Activated effector memory CD4-positive, alpha-beta T cell treated with anti-CD3 and anti-CD28 coated beads, Interleukin-2, amount 50 U/mL, for 16 hours (primary cell): ENCODE measurements around the gene WDFY1.
A peak's percentile ranks its signal among the peaks of the same experiment; 100 is the strongest.

Experiments
- DNase-seq: peaks from one replicate; pipeline ENCODE4 v3.0.0-alpha.2; 2020

Gene WDFY1

DNA sequence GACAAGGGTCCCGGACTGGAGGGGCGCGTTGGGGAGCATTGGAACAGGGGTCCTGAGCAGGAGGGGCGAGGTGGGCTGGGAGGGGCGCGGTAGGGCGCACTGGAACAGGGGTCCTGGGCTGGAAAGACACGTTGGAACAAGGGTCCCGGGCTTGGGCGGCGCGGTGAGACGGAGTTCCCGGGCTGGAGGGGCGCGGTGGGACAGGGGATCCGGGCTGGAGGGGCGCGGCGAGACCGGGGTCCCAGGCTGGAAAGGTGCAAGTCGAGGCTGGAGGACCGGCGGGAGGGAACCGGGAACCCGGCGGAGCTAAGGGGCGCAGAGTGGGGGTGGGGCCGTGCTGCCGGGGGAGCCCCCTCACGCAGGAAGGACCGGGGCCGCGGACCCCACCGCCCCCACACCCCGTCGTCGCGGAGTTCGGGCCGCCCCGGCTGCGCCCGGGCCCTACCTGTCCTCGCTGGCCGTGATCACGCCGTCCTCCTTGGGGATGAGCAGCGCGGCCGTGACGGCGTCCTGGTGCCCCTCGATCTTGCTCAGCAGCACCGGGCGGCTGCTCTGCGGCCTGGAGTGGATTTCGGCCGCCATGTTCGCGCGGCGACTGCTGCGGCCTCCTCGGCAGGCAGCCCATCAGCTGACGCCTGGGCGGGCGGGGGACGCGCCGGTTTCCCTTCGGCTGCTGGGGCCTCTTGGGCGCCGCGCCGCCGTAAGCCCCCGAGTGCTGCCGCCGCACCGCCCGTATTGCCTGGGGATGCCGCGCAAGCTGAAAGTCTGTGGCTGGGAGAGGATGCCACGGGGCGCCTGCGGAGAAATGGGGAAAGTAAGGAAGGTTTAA, at the start of gene WDFY1:
Gene WDFY1 (minus strand): TSS at position 633 of the 829 bp plus-strand sequence. CDS start 51 bp downstream, at position 582.
- peak; percentile 93 for DNase-seq

- no peak for DNase-seq
These were observed 49.5 kb upstream of the WDFY1 start for GRCh38 chr2:223994562-223995162.

GRCh38 chr2:223993634-223994232, 48.6 kb upstream of the WDFY1 start:
- DNase-seq = peak; percentile 77

- no peak for DNase-seq
These were observed 46.5 kb upstream of the WDFY1 start for GRCh38 chr2:223991611-223992010.

- DNase-seq = no peak
These were observed 44.7 kb upstream of the WDFY1 start for GRCh38 chr2:223989856-223990232.

GRCh38 chr2:223989206-223989855, 44.2 kb upstream of the WDFY1 start:
- no peak for DNase-seq

GRCh38 chr2:223981241-223981640, 36.1 kb upstream of the WDFY1 start:
- no peak for DNase-seq

DNA sequence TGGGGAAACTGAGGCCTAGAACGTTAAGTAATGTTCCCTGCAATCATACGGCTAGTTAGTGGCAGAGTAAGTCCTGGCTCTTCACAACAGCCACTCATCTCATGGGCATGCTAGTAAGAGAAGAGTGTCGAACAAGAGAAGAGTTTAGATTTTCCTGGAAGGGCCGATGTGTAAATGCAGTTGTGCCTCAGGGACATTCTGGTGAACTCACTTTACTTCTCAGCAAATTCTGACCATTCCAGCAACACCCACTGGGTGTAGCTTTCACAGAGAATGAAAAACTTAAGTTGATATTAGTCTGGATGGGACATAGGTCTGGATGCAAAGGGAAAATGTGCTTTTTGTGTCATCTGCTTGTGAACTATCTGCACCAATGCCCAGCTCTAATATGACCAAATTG, 35.7 kb upstream of the WDFY1 start:
- no peak for DNase-seq

- no peak for DNase-seq
These were observed 35.2 kb upstream of the WDFY1 start for GRCh38 chr2:223980397-223980735.

DNA sequence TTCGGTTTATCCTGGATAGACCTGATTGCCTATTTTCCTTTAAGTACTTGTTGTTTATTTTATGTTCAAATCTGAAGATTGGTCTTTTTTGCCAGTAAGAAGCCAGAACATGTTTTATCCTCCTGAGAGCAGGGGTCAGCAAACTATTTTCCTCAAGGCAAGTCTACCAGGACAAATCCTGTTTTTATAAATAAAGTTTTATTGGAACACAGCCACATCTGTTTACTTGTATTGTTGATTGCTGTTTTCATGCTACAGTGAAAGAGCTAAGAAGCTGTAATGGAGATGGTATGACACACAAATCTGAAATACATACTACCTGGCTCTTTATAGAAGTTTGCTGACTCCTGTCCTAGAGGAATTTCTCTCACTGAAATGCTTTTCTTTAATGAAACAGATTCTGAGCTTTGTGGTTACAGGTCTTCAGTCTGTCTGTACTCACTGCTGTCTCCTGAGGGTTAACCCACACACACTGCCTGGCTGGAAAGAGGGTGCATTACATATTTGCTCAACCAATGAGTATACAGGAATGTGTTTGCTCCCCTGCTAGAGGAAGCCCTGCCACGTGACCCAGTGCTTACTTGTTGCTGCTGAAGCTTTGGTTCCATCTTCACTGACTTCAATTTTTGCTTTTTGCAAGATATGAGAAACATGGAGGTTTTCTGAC, 34.7 kb upstream of the WDFY1 start:
- no peak for DNase-seq

- DNase-seq = no peak
These were observed 33.3 kb upstream of the WDFY1 start for GRCh38 chr2:223978451-223978850.

DNA sequence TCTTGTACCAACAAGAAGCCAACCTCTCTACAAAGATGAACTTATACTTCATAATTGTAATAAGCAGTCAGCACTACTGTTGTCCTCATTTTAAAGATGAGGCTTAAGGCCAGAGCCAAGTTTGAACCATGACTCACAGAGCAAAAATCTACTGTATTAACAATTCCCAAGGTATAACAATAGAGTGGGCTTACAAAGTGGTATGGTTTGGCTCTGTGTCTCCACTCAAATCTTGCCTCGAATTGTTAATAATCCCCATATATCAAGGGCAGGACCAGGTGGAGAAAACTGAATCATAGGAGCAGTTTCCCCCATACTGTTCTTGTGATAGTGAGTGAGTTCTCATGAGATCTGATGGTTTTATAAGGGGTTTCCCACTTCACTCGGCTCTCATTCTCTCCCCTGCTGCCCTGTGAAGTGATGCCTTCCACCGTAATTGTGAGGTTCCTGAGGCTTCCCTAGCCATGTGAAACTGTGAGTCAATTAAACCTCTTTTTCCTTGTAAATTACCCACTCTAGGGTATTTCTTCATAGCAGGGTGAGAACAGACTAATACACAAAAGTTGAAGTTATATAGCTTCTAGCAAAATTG, 31.6 kb upstream of the WDFY1 start:
- no peak for DNase-seq

DNA sequence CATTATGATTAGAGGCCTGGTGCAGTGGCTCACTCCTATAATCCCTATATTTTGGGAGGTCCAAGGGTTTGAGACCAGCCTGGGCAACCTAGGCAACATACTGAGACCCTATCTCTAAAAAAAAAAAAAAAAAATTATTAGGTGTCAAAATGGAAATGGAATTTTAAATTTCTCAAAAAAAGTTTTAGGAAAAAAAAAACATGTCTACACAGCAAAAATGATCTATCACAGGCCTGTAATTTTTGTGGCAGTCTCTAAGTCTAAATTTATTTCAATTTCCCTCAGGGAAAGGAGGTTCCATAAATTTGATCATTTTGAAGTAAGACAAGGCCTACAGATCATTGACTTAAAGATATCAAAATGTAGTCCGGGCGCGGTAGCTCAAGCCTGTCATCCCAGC, 28.5 kb upstream of the WDFY1 start:
- no peak for DNase-seq

DNA sequence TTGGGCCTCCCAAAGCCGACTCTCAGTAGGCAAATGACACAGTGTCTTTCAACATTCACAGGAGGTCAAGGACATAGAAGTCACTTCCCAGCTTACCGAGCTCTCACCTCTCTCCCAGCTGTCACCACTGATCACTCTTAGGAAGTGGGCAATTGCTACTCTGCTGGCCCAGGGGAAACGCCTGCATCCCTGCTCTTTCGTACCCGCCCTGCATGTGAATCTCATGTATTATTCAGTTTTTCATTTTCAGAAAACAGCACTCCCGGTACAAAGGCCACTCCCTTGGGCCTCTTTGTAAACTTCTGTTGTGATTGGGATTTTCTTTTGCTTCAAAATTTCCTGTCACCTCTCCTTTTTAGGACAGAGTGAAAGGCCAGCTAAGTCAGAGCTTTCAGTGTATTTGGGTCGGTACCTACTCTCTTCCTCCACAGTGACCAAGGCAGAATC, 27.5 kb upstream of the WDFY1 start:
- DNase-seq = no peak

DNA sequence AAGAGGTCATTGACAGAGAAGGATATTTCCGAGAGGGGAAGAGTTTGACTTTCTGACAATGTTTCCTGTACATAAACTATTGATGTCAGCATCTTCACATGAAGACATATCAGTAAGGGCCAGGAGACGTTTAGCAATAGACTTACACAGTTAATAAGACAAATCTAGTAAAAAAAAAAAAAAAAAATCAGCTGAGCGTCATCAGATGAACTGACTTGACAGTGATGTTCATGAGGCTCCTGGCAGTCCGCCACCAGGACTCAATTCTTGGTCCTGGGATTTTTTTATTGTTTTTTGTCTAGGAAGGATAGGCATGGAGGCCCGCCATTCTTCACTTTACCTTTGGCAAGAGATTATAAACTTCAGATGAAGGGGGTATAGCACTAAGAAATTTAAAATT, 26.6 kb upstream of the WDFY1 start:
- DNase-seq = no peak

DNA sequence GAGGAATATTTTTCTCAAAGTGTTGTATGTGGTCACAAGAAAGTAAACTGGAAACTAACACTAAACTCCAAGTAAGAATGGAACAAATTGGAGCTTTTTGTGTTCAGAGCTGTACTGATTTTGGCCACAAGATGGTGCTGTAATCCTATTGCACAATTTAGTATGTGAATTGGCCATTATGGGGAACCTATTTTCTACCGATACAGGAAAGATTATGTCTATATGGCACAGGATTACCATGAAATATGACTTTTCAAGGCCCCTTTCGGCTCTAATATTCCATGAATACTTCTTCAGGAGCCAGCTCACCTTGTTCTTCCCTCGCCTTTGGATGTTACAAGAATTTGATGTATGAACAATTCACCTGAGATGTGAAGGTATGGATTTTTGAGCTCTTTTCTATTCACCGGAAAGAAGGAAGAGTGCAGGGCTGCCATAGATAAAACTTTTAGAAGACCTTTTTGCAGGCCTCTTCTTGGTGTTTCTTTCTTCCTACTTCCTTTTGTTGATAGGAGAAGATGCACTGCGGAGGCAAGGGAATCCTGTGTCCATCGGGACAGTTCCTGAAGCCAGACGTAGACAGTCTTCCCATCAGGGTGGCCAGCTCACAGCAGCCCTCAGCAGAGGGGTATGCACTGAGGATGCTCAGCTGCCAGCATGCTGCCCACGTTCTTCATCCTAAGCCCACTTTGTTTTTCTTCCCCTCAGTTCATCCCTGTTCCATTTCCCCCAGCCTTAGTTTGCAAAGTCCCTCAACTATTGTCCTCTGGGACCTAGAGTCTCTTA, 25.4 kb upstream of the WDFY1 start:
- DNase-seq = no peak

DNA sequence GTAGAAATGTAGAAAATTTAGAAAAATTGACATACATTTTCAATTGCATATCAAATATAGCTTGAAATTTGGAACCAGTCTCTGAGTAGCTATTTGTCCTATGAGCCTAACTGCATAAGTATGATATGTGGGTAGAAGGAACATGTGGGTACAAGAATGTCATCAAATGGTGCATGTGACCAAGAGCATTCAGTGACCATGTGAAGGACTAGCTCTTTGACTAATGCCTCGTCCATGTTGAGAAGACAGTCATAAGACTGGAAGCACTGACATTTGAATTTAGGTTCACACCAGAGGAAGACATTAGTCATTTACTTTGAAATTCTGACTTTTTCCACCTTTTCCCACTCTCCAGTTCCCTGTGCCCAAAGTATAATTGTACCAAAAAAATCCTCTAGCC, 24.7 kb upstream of the WDFY1 start:
- DNase-seq = no peak

GRCh38 chr2:223969315-223969714, 24.2 kb upstream of the WDFY1 start:
- no peak for DNase-seq

DNA sequence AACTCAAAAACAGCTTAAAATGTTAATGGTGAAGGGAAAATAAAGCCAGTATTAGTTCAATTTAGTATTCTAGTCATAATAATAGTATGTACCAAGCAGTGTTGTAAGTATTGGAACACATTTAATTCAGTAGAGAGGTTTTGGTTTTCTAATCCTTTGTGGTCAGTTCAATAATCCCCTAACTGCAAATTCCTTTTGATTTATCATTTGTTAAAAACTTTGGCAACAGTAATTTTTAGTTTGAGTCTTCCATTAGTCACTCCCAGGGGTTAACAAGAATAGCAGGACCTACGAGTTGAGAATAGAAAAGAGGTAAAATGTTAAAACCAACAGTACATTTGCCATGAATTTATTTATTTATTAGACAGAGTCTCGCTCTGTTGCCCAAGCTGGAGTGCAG, 22.8 kb upstream of the WDFY1 start:
- DNase-seq = no peak

DNA sequence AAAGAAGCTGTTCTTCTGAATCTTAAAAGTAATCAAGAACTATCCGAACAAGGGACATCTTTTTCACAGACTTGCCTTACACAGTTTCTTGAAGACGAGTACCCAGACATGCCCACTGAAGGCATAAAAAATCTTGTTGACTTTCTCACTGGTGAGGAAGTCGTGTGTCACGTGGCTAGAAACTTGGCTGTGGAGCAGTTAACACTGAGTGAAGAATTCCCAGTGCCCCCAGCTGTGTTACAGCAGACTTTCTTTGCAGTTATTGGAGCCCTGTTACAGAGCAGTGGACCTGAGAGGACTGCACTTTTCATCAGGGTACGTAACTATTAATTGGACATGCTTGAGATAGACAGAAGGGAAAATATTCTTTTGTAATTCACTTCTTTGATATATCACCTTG, 14.6 kb upstream of the WDFY1 start:
- no peak for DNase-seq

- peak; percentile 99 for DNase-seq
These were observed 12.1 kb upstream of the WDFY1 start, which contains the start of gene MRPL44 for GRCh38 chr2:223957092-223957851. Gene MRPL44, plus strand, starts transcription at chr2:223957463. Its CDS starts 10 bp downstream, at chr2:223957473.
